ENCODE data around the gene MAN1A2.

MAN1A2 gene

GRCh38 chr1:117534995-117535467, 167.8 kb downstream of the MAN1A2 start:
- peak; percentile 53 for DNase-seq (ENCODE audit: low spot score)
- in situ Hi-C loops (cut with MboI; ENCODE audit: low pct_unique_long_range_greater_than_20kb, low sequenced_read_pairs, unreplicated experiment), result loop anchor here (10.0 kb wide), 1 partner anchor 210 kb away; no protein-coding TSS in a partner anchor
- peak; percentile 63 for TF ChIP-seq CTCF (IDR thresholded peaks at IDR 0.05; ENCODE audit: extremely low read depth, insufficient read depth, missing control alignments)

- no peak for TF ChIP-seq CTCF (IDR thresholded peaks at IDR 0.05; ENCODE audit: extremely low read depth, insufficient read depth, missing control alignments)
- DNase-seq (ENCODE audit: low spot score), result no peak
- in situ Hi-C loops (cut with MboI; ENCODE audit: low pct_unique_long_range_greater_than_20kb, low sequenced_read_pairs, unreplicated experiment), result loop anchor here (10.0 kb wide), 1 partner anchor 209 kb away; no protein-coding TSS in a partner anchor
Measured at GRCh38 chr1:117535821-117536220, 168.6 kb downstream of the MAN1A2 start.

GRCh38 chr1:117537291-117537920, 170.2 kb downstream of the MAN1A2 start:
- DNase-seq (ENCODE audit: low spot score), result no peak
- in situ Hi-C loops (cut with MboI; ENCODE audit: low pct_unique_long_range_greater_than_20kb, low sequenced_read_pairs, unreplicated experiment), result loop anchor here (10.0 kb wide), 1 partner anchor 207 kb away; no protein-coding TSS in a partner anchor
- TF ChIP-seq CTCF (IDR thresholded peaks at IDR 0.05; ENCODE audit: extremely low read depth, insufficient read depth, missing control alignments), result no peak

- TF ChIP-seq CTCF (IDR thresholded peaks at IDR 0.05; ENCODE audit: extremely low read depth, insufficient read depth, missing control alignments), result no peak
- DNase-seq (ENCODE audit: low spot score), result no peak
- in situ Hi-C loops (cut with MboI; ENCODE audit: low pct_unique_long_range_greater_than_20kb, low sequenced_read_pairs, unreplicated experiment), result loop anchor here (10.0 kb wide), 1 partner anchor 124 kb away; no protein-coding TSS in a partner anchor
Measured at GRCh38 chr1:117540532-117540931, 173.3 kb downstream of the MAN1A2 start.

- no peak for TF ChIP-seq CTCF (IDR thresholded peaks at IDR 0.05; ENCODE audit: extremely low read depth, insufficient read depth, missing control alignments)
- in situ Hi-C loops (cut with MboI; ENCODE audit: low pct_unique_long_range_greater_than_20kb, low sequenced_read_pairs, unreplicated experiment), result loop anchor here (10.0 kb wide), 1 partner anchor 124 kb away; no protein-coding TSS in a partner anchor
- DNase-seq (ENCODE audit: low spot score), result no peak
Measured at GRCh38 chr1:117541003-117541402, 173.8 kb downstream of the MAN1A2 start.

GRCh38 chr1:117541585-117541984, 174.3 kb downstream of the MAN1A2 start:
- in situ Hi-C loops (cut with MboI; ENCODE audit: low pct_unique_long_range_greater_than_20kb, low sequenced_read_pairs, unreplicated experiment), result loop anchor here (10.0 kb wide), 1 partner anchor 123 kb away; no protein-coding TSS in a partner anchor
- no peak for TF ChIP-seq CTCF (IDR thresholded peaks at IDR 0.05; ENCODE audit: extremely low read depth, insufficient read depth, missing control alignments)
- DNase-seq (ENCODE audit: low spot score), result no peak
